ENCODE results near the gene MAN1A2.

DNA sequence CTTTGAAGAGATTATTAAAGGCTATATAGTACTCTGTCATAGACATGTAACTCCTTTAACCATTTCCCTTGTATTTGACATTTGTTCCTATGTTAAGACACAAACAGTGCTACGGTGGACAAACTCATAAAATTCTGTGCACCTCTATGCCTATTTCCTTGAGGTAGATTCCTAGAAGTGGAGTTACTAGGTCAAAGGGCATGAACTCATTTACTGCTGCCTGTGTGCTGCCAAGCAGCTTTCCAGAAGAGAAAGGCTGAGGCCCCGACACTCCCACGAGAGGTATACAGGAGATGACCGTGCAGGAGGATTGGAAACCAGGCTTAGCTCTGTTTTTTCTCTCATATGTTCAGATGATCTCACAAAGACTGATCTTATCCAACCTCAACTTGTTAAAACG, 204.2 kb downstream of the MAN1A2 start:
- TF ChIP-seq ZNF146 (tag by site-specific recombination; IDR thresholded peaks at IDR 0.05) (no peak), CTCF (tag by site-specific recombination; IDR thresholded peaks at IDR 0.05) (no peak), ZNF302 (tag by site-specific recombination; IDR thresholded peaks at IDR 0.05; ENCODE audit: low read depth) (no peak), ZFP41 (tag by site-specific recombination; IDR thresholded peaks at IDR 0.05; ENCODE audit: borderline replicate concordance) (no peak), ZNF707 (tag by site-specific recombination; IDR thresholded peaks at IDR 0.05) (no peak), ZNF701 (tag by site-specific recombination; IDR thresholded peaks at IDR 0.05) (no peak), ELK4 (IDR thresholded peaks at IDR 0.05; ENCODE audit: borderline replicate concordance, low read depth, low read length) (no peak), KLF10 (tag by site-specific recombination; IDR thresholded peaks at IDR 0.05) (no peak), ZNF23 (tag by site-specific recombination; IDR thresholded peaks at IDR 0.05; ENCODE audit: borderline replicate concordance) (no peak)
- TF ChIP-seq, protein P1, sequence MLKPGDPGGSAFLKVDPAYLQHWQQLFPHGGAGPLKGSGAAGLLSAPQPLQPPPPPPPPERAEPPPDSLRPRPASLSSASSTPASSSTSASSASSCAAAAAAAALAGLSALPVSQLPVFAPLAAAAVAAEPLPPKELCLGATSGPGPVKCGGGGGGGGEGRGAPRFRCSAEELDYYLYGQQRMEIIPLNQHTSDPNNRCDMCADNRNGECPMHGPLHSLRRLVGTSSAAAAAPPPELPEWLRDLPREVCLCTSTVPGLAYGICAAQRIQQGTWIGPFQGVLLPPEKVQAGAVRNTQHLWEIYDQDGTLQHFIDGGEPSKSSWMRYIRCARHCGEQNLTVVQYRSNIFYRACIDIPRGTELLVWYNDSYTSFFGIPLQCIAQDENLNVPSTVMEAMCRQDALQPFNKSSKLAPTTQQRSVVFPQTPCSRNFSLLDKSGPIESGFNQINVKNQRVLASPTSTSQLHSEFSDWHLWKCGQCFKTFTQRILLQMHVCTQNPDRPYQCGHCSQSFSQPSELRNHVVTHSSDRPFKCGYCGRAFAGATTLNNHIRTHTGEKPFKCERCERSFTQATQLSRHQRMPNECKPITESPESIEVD (tag by site-specific recombination; IDR thresholded peaks at IDR 0.05) = no peak
- TF ChIP-seq, protein P2, sequence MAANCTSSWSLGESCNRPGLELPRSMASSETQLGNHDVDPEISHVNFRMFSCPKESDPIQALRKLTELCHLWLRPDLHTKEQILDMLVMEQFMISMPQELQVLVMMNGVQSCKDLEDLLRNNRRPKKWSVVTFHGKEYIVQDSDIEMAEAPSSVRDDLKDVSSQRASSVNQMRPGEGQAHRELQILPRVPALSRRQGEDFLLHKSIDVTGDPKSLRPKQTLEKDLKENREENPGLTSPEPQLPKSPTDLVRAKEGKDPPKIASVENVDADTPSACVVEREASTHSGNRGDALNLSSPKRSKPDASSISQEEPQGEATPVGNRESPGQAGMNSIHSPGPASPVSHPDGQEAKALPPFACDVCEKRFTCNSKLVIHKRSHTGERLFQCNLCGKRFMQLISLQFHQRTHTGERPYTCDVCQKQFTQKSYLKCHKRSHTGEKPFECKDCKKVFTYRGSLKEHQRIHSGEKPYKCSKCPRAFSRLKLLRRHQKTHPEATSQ (tag by site-specific recombination; IDR thresholded peaks at IDR 0.05) = no peak
- TF ChIP-seq, protein P3, sequence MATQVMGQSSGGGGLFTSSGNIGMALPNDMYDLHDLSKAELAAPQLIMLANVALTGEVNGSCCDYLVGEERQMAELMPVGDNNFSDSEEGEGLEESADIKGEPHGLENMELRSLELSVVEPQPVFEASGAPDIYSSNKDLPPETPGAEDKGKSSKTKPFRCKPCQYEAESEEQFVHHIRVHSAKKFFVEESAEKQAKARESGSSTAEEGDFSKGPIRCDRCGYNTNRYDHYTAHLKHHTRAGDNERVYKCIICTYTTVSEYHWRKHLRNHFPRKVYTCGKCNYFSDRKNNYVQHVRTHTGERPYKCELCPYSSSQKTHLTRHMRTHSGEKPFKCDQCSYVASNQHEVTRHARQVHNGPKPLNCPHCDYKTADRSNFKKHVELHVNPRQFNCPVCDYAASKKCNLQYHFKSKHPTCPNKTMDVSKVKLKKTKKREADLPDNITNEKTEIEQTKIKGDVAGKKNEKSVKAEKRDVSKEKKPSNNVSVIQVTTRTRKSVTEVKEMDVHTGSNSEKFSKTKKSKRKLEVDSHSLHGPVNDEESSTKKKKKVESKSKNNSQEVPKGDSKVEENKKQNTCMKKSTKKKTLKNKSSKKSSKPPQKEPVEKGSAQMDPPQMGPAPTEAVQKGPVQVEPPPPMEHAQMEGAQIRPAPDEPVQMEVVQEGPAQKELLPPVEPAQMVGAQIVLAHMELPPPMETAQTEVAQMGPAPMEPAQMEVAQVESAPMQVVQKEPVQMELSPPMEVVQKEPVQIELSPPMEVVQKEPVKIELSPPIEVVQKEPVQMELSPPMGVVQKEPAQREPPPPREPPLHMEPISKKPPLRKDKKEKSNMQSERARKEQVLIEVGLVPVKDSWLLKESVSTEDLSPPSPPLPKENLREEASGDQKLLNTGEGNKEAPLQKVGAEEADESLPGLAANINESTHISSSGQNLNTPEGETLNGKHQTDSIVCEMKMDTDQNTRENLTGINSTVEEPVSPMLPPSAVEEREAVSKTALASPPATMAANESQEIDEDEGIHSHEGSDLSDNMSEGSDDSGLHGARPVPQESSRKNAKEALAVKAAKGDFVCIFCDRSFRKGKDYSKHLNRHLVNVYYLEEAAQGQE (tag by site-specific recombination; IDR thresholded peaks at IDR 0.05) = no peak
